ENCODE results near the gene SH3RF1. TPM values are rescaled to one million over a fixed set of nuclear protein-coding genes. Genes with fewer than 3 reads are reported as not detected.

Gene SH3RF1
- total RNA-seq, 2 donors from 2014 or later = 17.1 to 17.4 TPM

DNA sequence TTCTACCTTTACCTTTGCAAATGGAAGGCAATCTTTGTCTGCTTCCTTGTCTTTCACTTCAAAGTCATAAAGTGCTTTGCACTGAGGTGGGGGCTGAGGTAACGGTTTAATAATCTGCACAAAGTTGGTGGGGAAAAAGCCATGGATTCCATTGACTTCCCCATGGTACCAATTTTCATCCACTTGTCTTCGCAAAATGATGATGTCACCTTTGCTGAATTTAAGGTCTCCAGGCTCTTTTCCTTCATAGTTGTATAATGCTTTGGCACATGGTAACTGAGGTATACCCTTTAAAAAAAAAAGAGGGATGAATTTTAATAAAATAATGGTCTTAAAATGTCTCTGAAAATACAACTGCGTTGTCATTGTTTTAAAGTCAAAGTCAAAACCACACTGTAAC lies 114.4 kb downstream of the SH3RF1 start:
- intact Hi-C loops (cut with DNase I) = no loop called here
- no peak overlapping the region for H3K4me3 ChIP-seq
- whole genome bisulfite sequencing, 2 donors = 96 to 98% methylated on average over 3 of the region's 3 CpGs
- peaks cover 8% of the 10 kb centered on the region for H3K4me1 ChIP-seq
- ATAC-seq = no peak
- no peak for TF ChIP-seq POLR2A (IDR thresholded peaks at IDR 0.05)
- TF ChIP-seq CTCF (IDR thresholded peaks at IDR 0.05) = no peak
- H3K27me3 ChIP-seq = no peaks in the 10 kb centered on the region
- H3K27ac ChIP-seq = no peak overlapping the region
- peaks cover 0 to 2% of the 10 kb centered on the region in 2 donors for H3K36me3 ChIP-seq (replicated peaks in 1 of 2; ENCODE audit: insufficient read depth in 1 of 2, low read depth in 2 of 2)
- no peak for DNase-seq
- H3K9me3 ChIP-seq = no peaks in the 10 kb centered on the region

DNA sequence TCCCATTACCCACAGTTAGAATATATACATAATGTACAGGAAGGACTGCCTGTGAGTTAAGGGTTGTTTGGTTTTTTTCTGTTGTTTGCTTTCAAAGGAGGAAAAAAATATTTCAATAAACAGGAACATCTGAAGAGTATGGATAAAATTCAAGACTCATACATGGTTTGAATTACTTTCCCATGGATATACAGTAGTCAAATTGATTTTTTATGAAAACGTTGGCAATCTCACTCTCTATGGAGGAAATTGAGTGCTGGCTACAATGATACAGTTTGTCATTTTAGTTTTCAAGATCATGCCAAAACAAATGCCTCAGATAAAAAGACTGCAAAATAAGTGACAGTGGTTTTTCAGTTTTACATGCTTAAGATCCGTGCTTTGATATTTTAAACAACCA lies 116.6 kb downstream of the SH3RF1 start:
- Histone ChIP-seq H3K4me1 (no peaks in the 10 kb centered on the region), H3K4me3 (no peak overlapping the region), H3K36me3 (replicated peaks in 1 of 2; ENCODE audit: insufficient read depth in 1 of 2, low read depth in 2 of 2) (peaks cover 0 to 2% of the 10 kb centered on the region in 2 donors), H3K9me3 (no peaks in the 10 kb centered on the region), H3K27ac (no peak overlapping the region), H3K27me3 (no peaks in the 10 kb centered on the region)
- no peak for DNase-seq
- 57 to 60% methylated on average over 2 of the region's 2 CpGs for WGBS, 2 donors
- no peak for ATAC-seq
- TF ChIP-seq POLR2A (IDR thresholded peaks at IDR 0.05) (no peak), CTCF (IDR thresholded peaks at IDR 0.05) (no peak)
- intact Hi-C loops (cut with DNase I) = no loop called here

- Histone ChIP-seq H3K4me1 (no peaks in the 10 kb centered on the region), H3K9me3 (no peaks in the 10 kb centered on the region), H3K27ac (no peak overlapping the region), H3K36me3 (replicated peaks in 1 of 2; ENCODE audit: insufficient read depth in 1 of 2, low read depth in 2 of 2) (peaks cover 0 to 2% of the 10 kb centered on the region in 2 donors), H3K4me3 (no peak overlapping the region), H3K27me3 (no peaks in the 10 kb centered on the region)
- intact Hi-C loops (cut with DNase I) = no loop called here
- ATAC-seq (no peak), DNase-seq (no peak)
- TF ChIP-seq CTCF (IDR thresholded peaks at IDR 0.05) (no peak), POLR2A (IDR thresholded peaks at IDR 0.05) (no peak)
- 82 to 85% methylated on average over 2 of the region's 2 CpGs for whole genome bisulfite sequencing, 2 donors
Observed at GRCh38 chr4:169153481-169154087, 117.2 kb downstream of the SH3RF1 start.

GRCh38 chr4:169152899-169153298 lies 117.9 kb downstream of the SH3RF1 start:
- H3K4me3 ChIP-seq = no peak overlapping the region
- intact Hi-C loops (cut with DNase I) = no loop called here
- no peak overlapping the region for H3K27ac ChIP-seq
- H3K9me3 ChIP-seq = no peaks in the 10 kb centered on the region
- no peak for DNase-seq
- TF ChIP-seq CTCF (IDR thresholded peaks at IDR 0.05) (no peak), POLR2A (IDR thresholded peaks at IDR 0.05) (no peak)
- 74 to 82% methylated on average over 4 of the region's 4 CpGs for WGBS, 2 donors
- H3K36me3 ChIP-seq (replicated peaks in 1 of 2; ENCODE audit: insufficient read depth in 1 of 2, low read depth in 2 of 2) = peaks cover 0 to 2% of the 10 kb centered on the region in 2 donors
- H3K27me3 ChIP-seq = no peaks in the 10 kb centered on the region
- no peak for ATAC-seq
- no peaks in the 10 kb centered on the region for H3K4me1 ChIP-seq

DNA sequence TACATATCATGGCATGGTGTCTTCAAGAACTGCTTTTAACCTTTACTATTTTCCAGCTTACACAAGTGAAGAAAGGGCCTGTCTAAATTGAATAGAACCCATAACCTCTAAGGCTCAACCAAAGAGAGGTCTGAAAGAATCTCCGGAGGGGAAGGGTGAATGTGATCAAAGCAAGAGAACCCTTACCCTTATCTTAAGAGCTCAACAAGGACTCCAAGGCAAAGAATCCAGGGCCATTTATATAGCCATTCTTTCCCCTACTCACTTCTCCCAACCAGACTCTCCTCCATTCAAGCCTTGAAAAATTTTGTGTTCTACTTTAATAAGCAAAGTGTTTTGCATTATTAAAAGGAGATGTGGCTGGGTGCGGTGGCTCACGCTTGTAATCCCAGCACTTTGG lies 118.7 kb downstream of the SH3RF1 start:
- no peak overlapping the region for H3K4me3 ChIP-seq
- ATAC-seq = no peak
- TF ChIP-seq CTCF (IDR thresholded peaks at IDR 0.05) (no peak), POLR2A (IDR thresholded peaks at IDR 0.05) (no peak)
- no peak for DNase-seq
- H3K4me1 ChIP-seq = no peaks in the 10 kb centered on the region
- H3K9me3 ChIP-seq = no peaks in the 10 kb centered on the region
- no peaks in the 10 kb centered on the region for H3K27me3 ChIP-seq
- peaks cover 0 to 2% of the 10 kb centered on the region in 2 donors for H3K36me3 ChIP-seq (replicated peaks in 1 of 2; ENCODE audit: insufficient read depth in 1 of 2, low read depth in 2 of 2)
- intact Hi-C loops (cut with DNase I) = no loop called here
- no peak overlapping the region for H3K27ac ChIP-seq
- 92 to 97% methylated on average over 3 of the region's 3 CpGs for WGBS, 2 donors

All from body of pancreas (tissue), 4 donors.